HG02943 (cell line): ENCODE measurements around the gene SPATA31C2.
"Not testable (repeated sequence)": the region's sequence is repeated elsewhere in the genome, so short reads cannot be mapped to it uniquely, and the experiment has no call there.

Experiments
- ATAC-seq: cut with Tn5 transposase; IDR thresholded peaks from one replicate; pipeline ENCODE4 v1.9.1; 2021; ENCODE audit warnings: mild to moderate bottlenecking, low read depth, moderate library complexity; ENCODE audit not compliant: unreplicated experiment

The SPATA31C2 gene

GRCh38 chr9:88129556-88129955 is 8.7 kb downstream of the SPATA31C2 start:
- not testable (repeated sequence) for ATAC-seq

GRCh38 chr9:88127700-88128300 is 10.5 kb downstream of the SPATA31C2 start:
- not testable (repeated sequence) for ATAC-seq

- ATAC-seq: not testable (repeated sequence)
Observed at GRCh38 chr9:88123413-88123812, 14.9 kb downstream of the SPATA31C2 start.

- not testable (repeated sequence) for ATAC-seq
Observed at GRCh38 chr9:88118121-88118520, 20.2 kb downstream of the SPATA31C2 start.

- ATAC-seq: not testable (repeated sequence)
Observed at GRCh38 chr9:88114968-88115612, 23.2 kb downstream of the SPATA31C2 start.

- not testable (repeated sequence) for ATAC-seq
Observed at GRCh38 chr9:88114283-88114967, 23.9 kb downstream of the SPATA31C2 start.

GRCh38 chr9:88113156-88114130 is 24.8 kb downstream of the SPATA31C2 start:
- ATAC-seq: not testable (repeated sequence)

GRCh38 chr9:88110026-88110425 is 28.2 kb downstream of the SPATA31C2 start:
- no peak for ATAC-seq

GRCh38 chr9:88108779-88109178 is 29.5 kb downstream of the SPATA31C2 start:
- ATAC-seq: no peak

GRCh38 chr9:88106492-88106891 is 31.8 kb downstream of the SPATA31C2 start:
- no peak for ATAC-seq

- ATAC-seq: no peak
Observed at GRCh38 chr9:88092797-88093331, 45.4 kb downstream of the SPATA31C2 start.

- ATAC-seq: no peak
Observed at GRCh38 chr9:88090151-88090581, 48.1 kb downstream of the SPATA31C2 start.

- no peak for ATAC-seq
Observed at GRCh38 chr9:88087906-88088305, 50.4 kb downstream of the SPATA31C2 start.

GRCh38 chr9:88085476-88085875 is 52.8 kb downstream of the SPATA31C2 start:
- no peak for ATAC-seq

GRCh38 chr9:88084357-88085183 is 53.7 kb downstream of the SPATA31C2 start:
- no peak for ATAC-seq
